GM18909 (cell line): Measurements from ENCODE around the gene UBE2D2.
A peak's percentile ranks its signal among the peaks of the same experiment; 100 is the strongest.

Experiments
- ATAC-seq: cut with Tn5 transposase; IDR thresholded peaks from one replicate; pipeline ENCODE4 v1.9.1; 2021; ENCODE audit warnings: mild to moderate bottlenecking; ENCODE audit not compliant: unreplicated experiment, poor library complexity

Gene UBE2D2

GRCh38 chr5:139633295-139634027 lies 72.3 kb downstream of the UBE2D2 start:
- peak; percentile 31 for ATAC-seq

- no peak for ATAC-seq
Observed at GRCh38 chr5:139634028-139634325, 72.8 kb downstream of the UBE2D2 start.

GRCh38 chr5:139634541-139634940 lies 73.4 kb downstream of the UBE2D2 start:
- no peak for ATAC-seq

GRCh38 chr5:139635191-139635590 lies 74.1 kb downstream of the UBE2D2 start:
- ATAC-seq = no peak

GRCh38 chr5:139635606-139636206 lies 74.6 kb downstream of the UBE2D2 start:
- no peak for ATAC-seq

GRCh38 chr5:139636207-139636792 lies 75.2 kb downstream of the UBE2D2 start:
- peak; percentile 75 for ATAC-seq

- ATAC-seq = no peak
Observed at GRCh38 chr5:139636975-139637408, 75.9 kb downstream of the UBE2D2 start.

GRCh38 chr5:139637438-139638089 lies 76.4 kb downstream of the UBE2D2 start:
- peak; percentile 36 for ATAC-seq

GRCh38 chr5:139638090-139638735 lies 77.1 kb downstream of the UBE2D2 start:
- no peak for ATAC-seq

GRCh38 chr5:139638736-139639618 lies 77.8 kb downstream of the UBE2D2 start:
- ATAC-seq = no peak

GRCh38 chr5:139639619-139640380 lies 78.7 kb downstream of the UBE2D2 start:
- ATAC-seq = no peak

GRCh38 chr5:139640421-139641115 lies 79.4 kb downstream of the UBE2D2 start:
- no peak for ATAC-seq

- ATAC-seq = no peak
Observed at GRCh38 chr5:139641116-139642080, 80.3 kb downstream of the UBE2D2 start.

- no peak for ATAC-seq
Observed at GRCh38 chr5:139642213-139642612, 81.1 kb downstream of the UBE2D2 start.

- no peak for ATAC-seq
Observed at GRCh38 chr5:139642891-139643871, 82.0 kb downstream of the UBE2D2 start.

GRCh38 chr5:139644001-139644456 lies 82.9 kb downstream of the UBE2D2 start:
- ATAC-seq = no peak
